Inflammatory macrophage treated with lipopolysaccharide for 4 hours (primary cell): Measurements from ENCODE around the gene SMG9.
A peak's percentile ranks its signal among the peaks of the same experiment; 100 is the strongest.
"Not testable (repeated sequence)": the region's sequence is repeated elsewhere in the genome, so short reads cannot be mapped to it uniquely, and the experiment has no call there.

Source experiments
- DNase-seq: peaks from one replicate; pipeline ENCODE4 v3.0.0-alpha.2; 2020

SMG9 gene

DNA sequence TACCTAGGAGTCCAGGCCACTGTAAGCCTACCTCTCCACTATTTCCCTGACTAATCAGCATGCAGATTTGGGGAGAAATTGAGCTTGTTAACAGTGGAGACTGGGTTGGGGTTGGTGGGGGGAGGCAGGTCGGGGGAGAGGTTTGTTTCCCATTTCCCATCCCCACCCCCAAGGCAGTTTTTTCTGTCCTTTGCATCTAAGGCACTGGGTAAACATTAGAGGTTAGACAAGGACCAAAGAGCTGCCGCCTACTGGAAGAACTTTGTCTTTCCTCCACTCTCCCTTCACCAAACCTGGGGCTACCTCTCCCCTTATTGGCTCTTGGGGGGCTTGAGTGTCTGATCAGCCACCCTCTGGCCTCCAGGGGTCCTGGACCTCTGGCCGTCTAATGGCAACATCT, 25.1 kb upstream of the SMG9 start:
- DNase-seq, result no peak

DNA sequence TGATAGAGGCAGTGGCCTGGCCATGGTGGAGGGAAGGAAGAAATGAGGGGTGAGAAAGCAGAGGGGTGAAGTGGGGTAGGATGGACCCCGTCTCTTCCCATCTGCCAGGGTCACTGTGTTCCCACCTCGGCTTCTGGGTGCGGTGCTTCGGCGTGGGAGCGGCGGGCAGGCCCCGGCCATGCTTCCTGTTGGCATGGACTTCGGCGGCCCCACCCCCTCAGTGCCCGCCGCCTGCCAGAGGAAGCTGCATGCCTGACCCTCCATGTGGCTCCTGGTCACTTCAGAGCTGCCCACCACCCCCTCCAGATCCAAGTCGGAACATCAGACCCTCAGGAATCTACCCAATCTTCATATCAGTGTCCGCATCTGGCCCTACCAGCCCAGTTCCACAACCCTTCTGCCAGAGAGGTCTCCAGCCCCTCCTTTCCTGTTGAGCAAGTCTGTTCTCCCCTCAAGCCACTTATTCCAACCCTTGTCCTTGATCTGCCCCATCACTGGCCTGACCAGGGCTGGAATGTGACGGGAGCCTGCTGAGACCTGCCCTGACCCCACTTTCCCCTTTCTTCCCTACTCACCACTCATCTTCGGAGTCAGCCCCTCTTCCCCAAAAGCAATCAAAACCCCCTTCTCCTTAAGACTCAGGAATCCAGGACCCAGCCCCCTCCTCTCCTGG, 24.5 kb upstream of the SMG9 start:
- peak; percentile 58 for DNase-seq

DNA sequence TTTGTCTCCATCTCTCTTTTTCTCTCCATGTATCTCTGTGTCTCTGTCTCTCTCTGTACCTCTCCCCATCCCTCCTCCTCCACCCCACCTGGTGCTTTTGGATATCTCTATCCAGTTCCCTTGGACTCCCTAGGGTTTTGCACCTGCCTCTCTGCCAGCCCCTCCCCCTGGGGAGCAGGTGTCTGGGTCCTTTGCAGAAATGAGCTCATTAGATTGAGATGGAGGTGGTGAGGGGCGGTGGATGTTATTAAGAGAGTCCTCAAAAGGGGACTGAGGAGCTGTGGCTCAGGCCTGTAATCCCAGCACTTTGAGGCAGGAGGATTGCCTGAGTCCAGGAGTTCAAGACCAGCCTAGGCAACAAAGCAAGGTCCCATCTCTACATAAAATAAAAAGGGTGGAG, 23.9 kb upstream of the SMG9 start:
- no peak for DNase-seq

DNA sequence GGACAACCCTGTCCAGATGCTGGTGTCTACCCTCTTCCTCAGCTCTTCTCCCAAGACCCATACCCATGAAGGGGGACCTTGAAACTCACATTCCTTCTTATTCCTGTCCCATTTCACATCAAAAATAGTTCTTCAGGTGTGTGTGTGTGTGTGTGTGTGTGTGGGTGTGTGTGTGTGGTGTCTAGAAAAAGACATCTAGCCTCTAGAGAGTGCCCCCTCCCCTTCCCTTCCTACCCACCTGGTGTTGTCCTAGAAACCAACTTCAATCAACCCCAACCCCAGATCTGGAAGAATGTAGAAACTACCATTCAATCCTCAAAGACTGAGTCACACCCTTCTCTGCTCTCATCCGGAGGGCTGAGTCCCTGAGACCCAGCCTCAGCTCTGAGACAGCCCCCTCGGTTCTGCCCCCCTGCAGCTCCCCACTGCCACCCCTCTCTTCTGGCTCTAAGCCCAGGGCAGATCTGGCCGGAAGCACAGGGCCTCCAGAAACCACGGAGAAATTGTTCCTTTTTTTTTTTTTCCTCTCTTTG, 22.5 kb upstream of the SMG9 start:
- DNase-seq, result no peak

DNA sequence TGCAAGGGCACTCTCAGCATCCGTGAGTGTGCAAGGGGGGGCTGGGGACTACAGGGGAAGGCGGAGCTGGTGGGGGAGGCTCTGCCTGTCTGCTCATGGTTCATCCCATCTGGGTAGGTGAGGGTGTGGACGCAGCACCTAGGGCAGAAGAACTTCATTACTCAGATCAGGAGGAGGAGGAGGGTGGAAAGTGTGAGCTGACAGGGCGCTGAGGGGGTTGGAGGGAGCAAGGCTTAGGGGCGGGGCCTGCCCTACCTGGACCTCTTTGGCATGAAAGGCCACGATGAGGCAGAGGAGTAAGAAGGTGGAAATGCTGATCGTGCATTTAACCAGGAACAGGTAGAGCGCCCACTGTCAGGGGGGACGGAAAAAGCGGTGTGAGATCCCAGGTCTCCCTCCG, 21.5 kb upstream of the SMG9 start:
- no peak for DNase-seq

DNA sequence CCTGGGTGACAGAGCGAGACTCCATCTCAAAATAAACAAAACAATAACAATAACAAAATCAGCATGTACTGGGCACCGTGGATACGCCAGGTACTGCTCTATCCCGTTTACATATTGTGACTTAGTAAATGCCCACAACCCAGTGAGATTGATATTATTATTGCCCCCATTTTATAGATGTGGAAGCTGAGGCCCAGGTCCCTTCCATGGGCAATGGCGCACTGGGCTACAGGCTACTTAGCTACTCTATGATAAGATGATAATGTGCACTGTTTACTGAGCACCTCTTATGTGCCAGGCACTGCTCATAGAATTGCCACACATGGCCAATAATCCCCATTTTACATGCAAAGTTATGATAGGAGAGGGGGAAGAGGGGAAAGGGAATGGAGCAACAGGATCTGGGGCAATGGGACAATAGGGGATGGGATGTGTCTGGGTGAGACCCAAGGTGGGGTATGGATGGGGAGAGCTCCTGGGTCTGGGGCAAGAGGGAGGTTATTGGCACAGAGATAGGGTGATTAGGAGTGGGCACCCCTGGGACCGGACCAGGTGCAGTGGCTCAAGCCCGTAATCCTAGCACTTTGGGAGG, 20.6 kb upstream of the SMG9 start:
- DNase-seq, result no peak

DNA sequence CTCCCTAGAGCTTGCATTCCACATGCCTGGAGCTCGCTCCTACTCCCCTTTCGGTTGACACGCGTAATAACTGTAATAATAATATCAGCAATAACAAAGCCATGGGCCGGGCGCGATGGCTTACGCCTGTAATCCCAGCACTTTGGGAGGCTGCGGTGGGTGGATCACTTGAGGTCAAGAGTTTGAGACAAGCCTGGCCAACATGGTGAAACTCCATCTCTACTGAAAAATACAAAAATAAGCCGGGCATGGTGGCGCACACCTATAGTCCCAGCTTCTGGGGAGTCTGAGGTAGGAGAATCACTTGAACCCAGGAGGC, 20.1 kb upstream of the SMG9 start:
- not testable (repeated sequence) for DNase-seq

DNA sequence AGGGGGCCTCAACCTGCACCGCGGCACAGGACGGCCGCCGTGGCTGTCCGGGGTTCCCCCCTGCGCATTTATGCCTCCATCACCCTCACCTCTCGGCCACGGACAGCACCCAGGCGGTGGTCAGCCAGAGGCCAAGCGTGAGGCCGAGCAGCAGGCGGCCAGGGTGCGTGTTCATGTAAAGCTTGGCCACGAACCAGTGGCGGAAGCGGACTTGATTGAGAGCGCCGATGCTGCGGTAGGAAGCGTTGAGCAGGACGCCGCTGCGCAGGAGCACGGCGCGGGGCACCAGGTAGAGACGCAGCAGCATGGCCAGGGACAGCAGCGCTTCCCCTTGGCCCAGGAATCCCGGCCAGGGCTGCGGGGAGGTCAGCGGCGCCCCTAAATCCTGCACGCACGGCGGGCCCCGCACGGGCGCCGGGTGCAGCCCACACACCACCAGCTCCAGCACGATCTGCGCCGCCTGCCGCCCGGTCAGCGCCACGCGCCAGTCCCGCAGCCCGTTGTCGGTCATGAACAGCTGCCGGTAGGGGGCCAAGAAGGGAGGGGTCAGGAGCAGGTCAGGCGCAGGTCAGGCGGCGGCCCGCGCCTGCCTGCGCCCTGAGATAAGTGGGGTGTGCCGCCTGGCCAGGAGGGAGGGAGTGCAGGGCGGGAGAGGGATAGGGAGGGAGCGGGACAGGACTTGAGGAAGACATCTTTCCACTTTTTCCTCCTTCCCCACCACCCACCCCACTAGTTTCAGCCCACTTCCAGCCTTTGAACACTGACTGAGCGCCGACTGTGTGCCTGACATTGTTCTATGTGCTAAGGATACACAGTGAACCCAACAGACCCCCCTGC, 19.6 kb upstream of the SMG9 start:
- DNase-seq, result no peak

DNA sequence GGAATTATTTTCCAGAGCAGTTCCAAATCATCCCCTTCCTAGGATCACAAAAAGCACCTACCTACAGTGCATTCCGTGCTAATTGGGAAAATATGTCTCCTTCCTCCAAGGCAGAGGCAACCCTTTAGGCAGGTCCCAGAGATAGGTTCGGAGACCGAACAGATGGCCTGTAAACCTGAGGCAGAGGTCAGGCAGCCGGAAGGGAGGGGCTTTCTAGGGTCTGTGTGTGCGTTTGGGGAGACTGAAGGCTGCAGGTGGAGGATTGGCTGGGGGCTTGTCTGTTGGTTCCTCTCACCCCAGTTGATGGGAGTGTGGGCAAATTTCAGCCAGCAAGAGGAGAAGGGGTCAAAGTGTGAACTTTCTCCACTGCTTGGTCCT, 19.0 kb upstream of the SMG9 start:
- DNase-seq, result no peak

DNA sequence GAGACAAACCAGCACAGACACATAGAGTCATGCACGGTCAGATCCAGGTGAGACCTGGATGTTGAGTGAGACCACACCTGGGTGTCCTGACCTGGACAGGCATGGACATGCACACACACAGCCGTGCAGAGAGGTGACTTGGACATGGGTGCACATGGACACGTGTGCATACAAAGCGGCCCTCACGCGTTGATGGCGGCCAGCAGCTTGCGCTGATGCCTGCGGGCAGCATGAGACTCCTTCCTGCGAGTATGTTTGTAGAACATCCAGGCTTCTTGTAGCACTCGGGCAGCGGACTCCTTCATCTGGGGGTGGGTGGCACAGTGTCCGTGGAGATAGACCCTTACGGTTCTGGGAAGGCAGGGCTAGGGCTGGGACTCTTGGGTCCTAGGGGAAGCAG, 14.5 kb upstream of the SMG9 start:
- DNase-seq, result no peak

DNA sequence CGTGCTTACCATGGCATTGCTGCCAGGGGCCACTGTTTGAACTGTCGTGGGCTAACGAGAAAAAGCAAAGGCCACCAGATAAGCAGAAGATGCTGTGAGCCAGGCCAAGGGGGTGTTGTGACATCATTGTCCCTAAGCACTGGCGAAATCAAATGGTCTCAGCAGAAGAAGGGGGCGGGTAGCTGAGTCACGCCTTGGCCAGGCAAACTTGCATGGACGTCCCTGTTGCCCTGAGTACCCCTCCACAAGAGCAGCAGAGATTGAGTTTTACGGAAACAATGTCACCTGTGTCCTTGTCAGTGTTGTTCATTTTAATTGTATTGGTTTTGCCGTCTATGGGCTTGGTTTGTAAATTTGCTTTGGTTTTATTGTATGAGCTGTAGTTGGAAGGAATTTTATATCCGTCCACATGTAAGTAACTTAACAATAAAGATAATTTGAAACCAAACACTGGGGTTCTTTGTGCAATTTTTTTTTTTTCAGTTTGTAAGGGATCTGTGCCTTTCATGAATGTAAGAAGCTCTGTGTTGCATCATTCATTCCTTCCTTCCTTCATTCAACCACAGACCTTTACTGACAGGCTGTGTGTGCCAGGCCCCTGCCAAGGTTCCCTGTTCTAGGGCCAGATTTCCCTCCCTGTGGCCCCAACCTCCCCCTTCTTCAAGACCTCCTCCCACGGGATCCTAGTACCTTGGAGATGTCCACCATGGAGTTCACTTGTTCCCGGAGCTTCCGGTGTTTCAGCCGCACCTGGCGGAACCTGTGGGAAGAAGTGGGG, 13.7 kb upstream of the SMG9 start:
- DNase-seq, result peak; percentile 93

DNA sequence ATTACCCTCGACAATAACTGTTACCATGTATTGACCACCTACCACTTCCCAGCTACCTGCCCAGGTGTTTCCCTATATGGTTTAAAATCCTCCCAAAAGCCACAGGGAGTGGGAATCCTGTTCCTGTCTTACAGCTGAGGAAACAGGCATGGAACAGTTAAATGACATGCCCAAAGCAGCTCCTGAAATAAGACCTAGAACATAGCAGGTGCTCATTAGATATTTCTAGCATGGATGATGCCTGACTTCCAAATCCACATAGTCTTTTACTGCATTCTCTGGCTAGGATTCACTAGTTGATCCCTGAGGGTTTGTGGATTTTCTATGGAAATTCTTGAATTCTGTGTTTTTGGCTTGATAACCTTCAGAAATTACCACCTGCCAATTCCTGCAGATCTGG, 13.1 kb upstream of the SMG9 start:
- no peak for DNase-seq

DNA sequence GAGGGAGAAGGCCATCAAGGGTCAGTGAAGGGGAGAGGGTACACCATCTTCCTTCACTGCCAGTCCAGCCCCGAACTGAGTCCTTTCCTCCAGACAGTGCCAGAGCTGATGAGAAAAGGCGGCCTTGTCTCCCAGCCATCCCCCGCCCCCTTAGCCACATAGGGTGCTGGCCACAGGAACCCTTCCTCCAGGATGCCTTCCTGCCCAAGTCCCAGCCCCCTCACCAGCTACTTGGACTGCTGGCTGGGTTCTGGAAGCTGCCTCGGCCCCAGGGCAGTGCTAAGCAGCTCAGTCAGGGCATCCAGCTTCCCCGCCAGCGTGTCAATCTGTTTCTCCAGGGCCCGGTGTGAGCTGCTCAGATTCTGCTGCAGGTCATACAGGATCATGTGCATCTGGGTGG, 12.6 kb upstream of the SMG9 start:
- DNase-seq, result no peak

DNA sequence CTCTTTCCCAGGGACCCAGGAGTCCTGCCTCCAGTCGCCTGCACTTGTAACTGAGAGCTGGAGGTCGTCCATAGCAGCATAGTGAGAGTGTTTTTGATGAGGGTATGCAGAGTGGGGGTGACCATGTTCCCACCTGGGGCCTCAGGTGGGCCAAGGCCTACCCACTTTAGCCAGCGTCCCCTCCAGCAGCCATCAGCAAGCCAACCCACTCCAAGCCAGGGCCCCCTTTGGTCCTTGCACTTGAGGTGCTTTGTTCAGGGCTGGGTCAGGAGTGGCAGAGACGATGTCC, 11.9 kb upstream of the SMG9 start:
- no peak for DNase-seq

DNA sequence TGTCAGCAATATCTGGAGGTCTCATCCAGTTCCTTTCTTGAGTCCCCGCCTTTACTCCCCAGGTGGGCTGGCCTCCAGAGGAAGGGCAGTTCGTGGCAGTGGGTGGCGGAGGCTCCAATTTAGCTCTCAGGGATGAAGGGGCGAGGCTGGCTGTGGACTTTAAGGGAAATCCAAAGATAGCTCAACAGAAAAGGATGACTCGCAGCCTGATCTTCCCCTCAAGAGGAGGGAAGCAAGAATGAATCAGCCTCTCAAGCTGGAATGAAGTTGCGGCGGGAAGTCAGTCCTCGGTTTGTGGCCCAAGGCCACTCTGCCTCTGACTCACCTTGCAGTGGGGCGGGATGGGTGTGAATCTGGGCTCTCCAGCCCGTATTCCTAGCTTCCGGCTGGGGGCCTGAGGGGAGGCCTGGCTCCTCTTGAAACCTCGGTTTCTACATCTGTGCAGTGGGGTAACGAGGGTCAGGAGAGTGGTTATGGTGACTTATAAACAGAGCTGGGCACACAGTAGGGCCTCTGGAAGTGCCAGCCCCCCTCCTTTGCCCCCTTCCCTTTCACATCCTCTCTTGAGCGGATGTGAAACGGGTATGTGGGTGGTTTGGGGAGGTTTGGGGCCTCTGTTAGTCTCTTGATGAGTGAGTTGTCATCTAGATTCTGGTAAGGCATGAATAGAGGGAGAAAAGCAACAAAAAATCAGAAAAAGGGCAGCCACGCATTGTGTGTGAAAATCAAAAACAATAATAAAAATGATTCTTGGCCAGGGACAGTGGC, 10.5 kb upstream of the SMG9 start:
- DNase-seq, result peak; percentile 99

DNA sequence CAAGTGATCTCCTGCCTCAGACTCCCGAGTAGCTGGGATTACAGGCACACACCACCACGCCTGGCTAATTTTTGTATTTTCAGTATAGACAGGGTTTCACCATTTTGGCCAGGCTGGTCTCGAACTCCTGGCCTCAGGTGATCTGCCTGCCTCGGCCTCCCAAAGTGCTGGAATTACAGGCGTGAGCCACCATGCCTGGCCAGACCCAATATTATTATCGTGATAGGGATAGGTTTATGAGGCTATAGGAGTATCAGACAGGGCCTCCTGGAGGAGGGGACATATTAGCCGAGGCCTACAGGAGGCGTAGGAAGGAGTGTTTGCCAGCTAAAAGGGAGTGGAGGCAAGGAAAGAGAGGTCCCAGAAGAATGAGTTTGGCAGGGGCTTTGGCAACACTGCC, 9.9 kb upstream of the SMG9 start:
- DNase-seq, result not testable (repeated sequence)

DNA sequence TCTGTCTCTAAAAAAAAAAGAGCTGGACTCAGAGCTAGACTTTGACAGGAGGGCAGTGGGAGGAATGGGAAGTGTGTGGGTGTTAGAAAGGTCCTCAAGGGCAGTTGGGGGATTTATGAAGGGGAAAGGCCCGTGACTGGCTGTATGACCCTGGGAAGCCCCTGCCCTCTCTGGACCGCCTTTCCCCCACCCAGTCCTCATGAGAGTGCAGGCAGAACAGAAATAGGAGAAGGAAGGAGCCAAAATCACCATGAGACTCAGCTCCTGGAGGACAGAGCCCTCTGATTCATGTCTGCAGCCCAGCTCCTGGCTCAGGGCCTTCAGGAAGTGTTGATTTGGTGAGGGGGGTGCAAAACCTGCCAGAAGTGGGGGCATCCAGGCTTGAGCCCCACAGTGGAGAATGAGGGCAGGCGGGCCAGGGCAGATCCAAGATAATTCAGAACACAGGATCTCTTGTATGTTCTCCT, 8.7 kb upstream of the SMG9 start:
- peak; percentile 97 for DNase-seq

DNA sequence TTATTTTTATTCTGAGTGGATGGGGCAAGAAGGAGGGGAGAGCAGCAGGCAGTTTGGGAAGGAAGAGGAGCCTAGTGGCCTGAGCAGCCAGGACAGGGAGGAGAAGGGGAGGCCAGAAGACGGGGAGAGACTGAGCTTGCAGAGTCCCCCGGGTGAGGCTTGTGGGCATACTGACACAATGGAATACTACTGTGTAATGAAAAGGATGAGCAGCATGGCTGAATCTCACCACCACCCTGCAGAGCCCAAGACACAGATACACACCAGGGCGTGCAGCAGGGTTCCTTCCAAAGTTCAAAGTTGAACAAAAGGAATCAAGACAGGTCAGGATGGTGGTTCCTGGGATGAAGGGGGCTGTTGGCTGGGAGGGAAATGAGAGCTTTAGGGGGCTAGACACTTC, 8.1 kb upstream of the SMG9 start:
- no peak for DNase-seq

DNA sequence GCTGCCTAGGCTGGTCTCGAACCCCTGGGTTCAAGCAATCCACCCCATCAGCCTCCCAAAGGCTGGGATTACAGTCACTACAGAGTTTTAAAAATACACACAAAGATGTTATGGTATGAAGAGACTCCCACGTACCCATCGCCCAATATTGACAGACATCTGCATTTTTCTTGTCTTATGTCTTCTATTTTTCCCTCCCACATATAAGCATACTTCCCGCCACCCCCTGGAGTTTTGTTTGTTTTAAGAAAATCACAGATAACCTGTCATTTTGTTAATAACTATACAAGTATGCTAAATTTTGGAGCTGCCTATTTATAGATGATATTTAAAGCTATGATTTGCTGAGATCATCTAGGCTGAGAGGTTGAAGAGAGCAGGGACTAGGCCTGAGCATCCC, 6.2 kb upstream of the SMG9 start:
- no peak for DNase-seq

DNA sequence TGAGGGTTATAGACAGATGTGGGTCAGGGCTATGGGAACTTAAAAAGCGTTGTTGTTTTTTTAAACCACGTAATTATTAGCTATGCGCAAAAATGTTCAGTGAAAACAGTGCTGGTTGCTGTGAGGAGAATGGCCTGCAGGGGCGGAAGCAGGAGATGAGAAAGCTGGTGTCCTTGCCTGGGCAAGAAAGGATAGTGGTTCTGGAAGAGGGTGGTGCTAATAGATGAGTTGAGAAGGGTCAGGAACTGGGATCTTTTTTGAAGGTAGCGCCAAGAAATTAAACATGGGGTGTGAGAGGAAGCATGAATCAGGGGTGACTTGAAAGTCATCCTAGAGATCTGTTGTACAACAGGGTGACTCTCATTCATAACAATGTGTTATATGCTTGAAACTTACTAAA, 4.8 kb upstream of the SMG9 start:
- DNase-seq, result peak; percentile 38

DNA sequence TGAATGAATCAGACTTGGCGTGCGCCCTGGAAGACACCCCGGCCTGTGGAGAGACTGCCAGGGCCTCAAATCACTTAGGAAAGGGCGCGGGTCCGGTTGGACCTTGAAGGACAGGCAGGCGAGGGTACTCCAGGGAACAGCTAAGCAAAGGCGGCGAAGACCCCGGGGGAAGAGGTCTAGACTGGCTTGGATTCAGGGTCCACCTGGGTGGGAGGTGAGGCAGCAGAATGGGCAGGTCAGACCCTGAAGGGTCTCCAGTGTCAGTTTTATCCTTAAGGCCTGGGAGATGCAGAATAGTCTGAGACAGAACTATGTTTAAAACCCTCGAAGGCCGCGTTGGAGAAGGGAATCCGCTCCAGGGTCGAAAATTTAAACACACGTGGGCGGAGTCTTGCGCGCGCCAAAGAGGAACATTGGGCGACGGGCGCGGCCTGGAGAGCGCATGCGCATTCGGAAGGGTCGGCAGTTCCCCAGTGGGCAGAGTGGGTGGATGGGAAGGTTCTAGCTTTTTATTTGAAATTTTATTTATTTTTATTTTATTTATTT, 567 bp upstream of the SMG9 start:
- DNase-seq, result peak; percentile 91

DNA sequence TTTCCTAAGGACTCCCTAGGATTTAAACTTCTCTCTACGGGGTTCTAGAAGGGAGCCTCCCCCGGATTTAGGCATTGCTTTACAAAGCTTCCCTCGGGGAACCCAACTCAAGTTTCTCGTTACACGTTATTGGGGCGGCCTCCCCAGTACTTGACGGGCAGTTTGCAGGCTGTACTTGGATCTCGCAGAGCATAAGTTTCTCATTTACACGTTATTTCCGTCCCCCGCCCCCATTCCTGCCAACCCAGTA, 584 bp downstream of the SMG9 start:
- DNase-seq, result no peak
